ENCODE data around the gene IMMP2L. TPM values are rescaled to one million over a fixed set of nuclear protein-coding genes. Genes with fewer than 3 reads are reported as not detected.

The IMMP2L gene
- total and polyA plus RNA-seq, 4 donors: 7.3 to 21.1 (median 12.4) TPM

GRCh38 chr7:111056371-111056770 lies 505.9 kb downstream of the IMMP2L start:
- H3K36me3 ChIP-seq (ENCODE audit: control insufficient read depth in 4 of 4, insufficient read depth in 3 of 4, low read depth in 1 of 4, low read length in 3 of 4): no peaks in the 10 kb centered on the region
- WGBS: 61% methylated on average over 2 of the region's 2 CpGs
- no peak overlapping the region for H3K27ac ChIP-seq (ENCODE audit: low read depth in 1 of 2, low read length in 2 of 2)
- H3K27me3 ChIP-seq (ENCODE audit: control insufficient read depth in 4 of 4, insufficient read depth in 4 of 4, low read length in 3 of 4): no peaks in the 10 kb centered on the region
- H3K9ac ChIP-seq (ENCODE audit: low read depth in 1 of 2, low read length in 2 of 2): no peak overlapping the region
- TF ChIP-seq ZBTB33 (IDR thresholded peaks at IDR 0.05): no peak
- TF ChIP-seq EGR1 (IDR thresholded peaks at IDR 0.05; ENCODE audit: low read depth in 2 of 2): no peak
- no peak for TF ChIP-seq SP1 (IDR thresholded peaks at IDR 0.05)
- no peak for TF ChIP-seq FOXA2 (IDR thresholded peaks at IDR 0.05)
- H3K4me1 ChIP-seq (ENCODE audit: control insufficient read depth in 4 of 4, insufficient read depth in 4 of 4, low read length in 3 of 4): no peaks in the 10 kb centered on the region
- no peaks in the 10 kb centered on the region for H3K9me3 ChIP-seq (ENCODE audit: control insufficient read depth in 4 of 4, low read length in 3 of 4)
- no peak for DNase-seq (ENCODE audit: low spot score)
- H3K4me3 ChIP-seq (ENCODE audit: low read depth in 1 of 3, low read length in 3 of 3): no peak overlapping the region

DNA sequence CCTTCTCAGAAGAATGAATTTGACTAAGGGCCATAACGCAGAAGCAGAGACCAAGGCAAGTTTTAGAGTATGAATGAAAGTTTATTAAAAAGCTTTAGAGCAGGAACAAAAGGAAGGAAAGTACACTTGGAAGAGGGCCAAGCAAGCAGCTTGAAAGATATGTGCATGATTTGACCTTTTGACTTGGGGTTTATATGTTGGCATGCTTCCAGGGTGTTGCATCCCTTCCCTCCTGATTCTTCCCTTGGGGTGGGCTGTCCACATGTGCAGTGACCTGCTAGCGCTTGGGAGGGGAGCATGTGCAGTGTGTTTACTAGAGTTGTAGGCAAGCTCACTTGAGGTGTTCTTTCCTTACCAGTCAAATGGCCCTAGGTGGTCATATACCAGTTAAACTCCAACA lies 509.3 kb downstream of the IMMP2L start:
- no peak for DNase-seq (ENCODE audit: low spot score)

GRCh38 chr7:111051832-111052231 lies 510.5 kb downstream of the IMMP2L start:
- Histone ChIP-seq H3K27me3 (ENCODE audit: control insufficient read depth in 4 of 4, insufficient read depth in 4 of 4, low read length in 3 of 4) (no peaks in the 10 kb centered on the region), H3K4me1 (ENCODE audit: control insufficient read depth in 4 of 4, insufficient read depth in 4 of 4, low read length in 3 of 4) (no peaks in the 10 kb centered on the region), H3K27ac (ENCODE audit: low read depth in 1 of 2, low read length in 2 of 2) (no peak overlapping the region), H3K9me3 (ENCODE audit: control insufficient read depth in 4 of 4, low read length in 3 of 4) (no peaks in the 10 kb centered on the region), H3K36me3 (ENCODE audit: control insufficient read depth in 4 of 4, insufficient read depth in 3 of 4, low read depth in 1 of 4, low read length in 3 of 4) (no peaks in the 10 kb centered on the region), H3K4me3 (ENCODE audit: low read depth in 1 of 3, low read length in 3 of 3) (no peak overlapping the region), H3K9ac (ENCODE audit: low read depth in 1 of 2, low read length in 2 of 2) (no peak overlapping the region)
- DNase-seq (ENCODE audit: low spot score): no peak
- 97% methylated on average over 1 of the region's 1 CpG for WGBS
- no peak for TF ChIP-seq YY1 (IDR thresholded peaks at IDR 0.05)
- no peak for TF ChIP-seq NR2F2 (IDR thresholded peaks at IDR 0.05)
- no peak for TF ChIP-seq RAD21 (IDR thresholded peaks at IDR 0.05)
- TF ChIP-seq, protein P1, sequence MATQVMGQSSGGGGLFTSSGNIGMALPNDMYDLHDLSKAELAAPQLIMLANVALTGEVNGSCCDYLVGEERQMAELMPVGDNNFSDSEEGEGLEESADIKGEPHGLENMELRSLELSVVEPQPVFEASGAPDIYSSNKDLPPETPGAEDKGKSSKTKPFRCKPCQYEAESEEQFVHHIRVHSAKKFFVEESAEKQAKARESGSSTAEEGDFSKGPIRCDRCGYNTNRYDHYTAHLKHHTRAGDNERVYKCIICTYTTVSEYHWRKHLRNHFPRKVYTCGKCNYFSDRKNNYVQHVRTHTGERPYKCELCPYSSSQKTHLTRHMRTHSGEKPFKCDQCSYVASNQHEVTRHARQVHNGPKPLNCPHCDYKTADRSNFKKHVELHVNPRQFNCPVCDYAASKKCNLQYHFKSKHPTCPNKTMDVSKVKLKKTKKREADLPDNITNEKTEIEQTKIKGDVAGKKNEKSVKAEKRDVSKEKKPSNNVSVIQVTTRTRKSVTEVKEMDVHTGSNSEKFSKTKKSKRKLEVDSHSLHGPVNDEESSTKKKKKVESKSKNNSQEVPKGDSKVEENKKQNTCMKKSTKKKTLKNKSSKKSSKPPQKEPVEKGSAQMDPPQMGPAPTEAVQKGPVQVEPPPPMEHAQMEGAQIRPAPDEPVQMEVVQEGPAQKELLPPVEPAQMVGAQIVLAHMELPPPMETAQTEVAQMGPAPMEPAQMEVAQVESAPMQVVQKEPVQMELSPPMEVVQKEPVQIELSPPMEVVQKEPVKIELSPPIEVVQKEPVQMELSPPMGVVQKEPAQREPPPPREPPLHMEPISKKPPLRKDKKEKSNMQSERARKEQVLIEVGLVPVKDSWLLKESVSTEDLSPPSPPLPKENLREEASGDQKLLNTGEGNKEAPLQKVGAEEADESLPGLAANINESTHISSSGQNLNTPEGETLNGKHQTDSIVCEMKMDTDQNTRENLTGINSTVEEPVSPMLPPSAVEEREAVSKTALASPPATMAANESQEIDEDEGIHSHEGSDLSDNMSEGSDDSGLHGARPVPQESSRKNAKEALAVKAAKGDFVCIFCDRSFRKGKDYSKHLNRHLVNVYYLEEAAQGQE (IDR thresholded peaks at IDR 0.05): no peak
- TF ChIP-seq GABPA (IDR thresholded peaks at IDR 0.05 in 1 of 2, conservative IDR thresholded peaks at IDR 0.05 in 1 of 2): no peak

More for the DNA sequence above, 509.3 kb downstream of the IMMP2L start:
- WGBS: 91% methylated on average over 2 of the region's 2 CpGs
- TF ChIP-seq, protein P2, sequence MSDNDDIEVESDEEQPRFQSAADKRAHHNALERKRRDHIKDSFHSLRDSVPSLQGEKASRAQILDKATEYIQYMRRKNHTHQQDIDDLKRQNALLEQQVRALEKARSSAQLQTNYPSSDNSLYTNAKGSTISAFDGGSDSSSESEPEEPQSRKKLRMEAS (IDR thresholded peaks at IDR 0.05): no peak
- TF ChIP-seq RAD21 (IDR thresholded peaks at IDR 0.05) (no peak), JUND (IDR thresholded peaks at IDR 0.05) (no peak), FOXA1 (IDR thresholded peaks at IDR 0.05) (no peak), FOXA2 (IDR thresholded peaks at IDR 0.05) (no peak), HNF4A (conservative IDR thresholded peaks at IDR 0.05) (no peak)
- TF ChIP-seq, protein P1 (IDR thresholded peaks at IDR 0.05): no peak
- Histone ChIP-seq H3K9me3 (ENCODE audit: control insufficient read depth in 4 of 4, low read length in 3 of 4) (no peaks in the 10 kb centered on the region), H3K27me3 (ENCODE audit: control insufficient read depth in 4 of 4, insufficient read depth in 4 of 4, low read length in 3 of 4) (no peaks in the 10 kb centered on the region), H3K36me3 (ENCODE audit: control insufficient read depth in 4 of 4, insufficient read depth in 3 of 4, low read depth in 1 of 4, low read length in 3 of 4) (no peaks in the 10 kb centered on the region), H3K4me3 (ENCODE audit: low read depth in 1 of 3, low read length in 3 of 3) (no peak overlapping the region), H3K4me1 (ENCODE audit: control insufficient read depth in 4 of 4, insufficient read depth in 4 of 4, low read length in 3 of 4) (no peaks in the 10 kb centered on the region), H3K27ac (ENCODE audit: low read depth in 1 of 2, low read length in 2 of 2) (no peak overlapping the region), H3K9ac (ENCODE audit: low read depth in 1 of 2, low read length in 2 of 2) (no peak overlapping the region)

All from liver (tissue), 9 donors.